Osteocyte (in vitro differentiated cells): ENCODE measurements around the gene ZNF638. TPM values are rescaled to one million over a fixed set of nuclear protein-coding genes. Genes with fewer than 3 reads are reported as not detected.

Experiments
- DNase-seq: peaks from one replicate; pipeline ENCODE4 v3.0.0; 2021; ENCODE audit warnings: mixed read lengths; ENCODE audit not compliant: unreplicated experiment; ENCODE audit errors: extremely low spot score
- H3K27ac Mint-ChIP-seq: one replicate; pipeline ENCODE4 v1.8.0; 2021; ENCODE audit warnings: mild to moderate bottlenecking, mixed read lengths; ENCODE audit not compliant: unreplicated experiment
- H3K27me3 Mint-ChIP-seq: one replicate; pipeline ENCODE4 v1.8.0; 2021; ENCODE audit warnings: mixed read lengths; ENCODE audit not compliant: unreplicated experiment
- H3K36me3 Mint-ChIP-seq: one replicate; pipeline ENCODE4 v1.8.0; 2021; ENCODE audit warnings: mixed read lengths; ENCODE audit not compliant: unreplicated experiment
- H3K4me1 Mint-ChIP-seq: one replicate; pipeline ENCODE4 v1.8.0; 2021; ENCODE audit warnings: mixed read lengths; ENCODE audit not compliant: unreplicated experiment
- H3K4me3 Mint-ChIP-seq: one replicate; pipeline ENCODE4 v1.8.0; 2021; ENCODE audit warnings: mild to moderate bottlenecking, moderate library complexity, mixed read lengths; ENCODE audit not compliant: unreplicated experiment
- H3K9me3 Mint-ChIP-seq: one replicate; pipeline ENCODE4 v1.8.0; 2021; ENCODE audit warnings: mixed read lengths; ENCODE audit not compliant: unreplicated experiment
- total RNA-seq: library from RNA; stranded (reverse); gene quantifications from 2 replicates; pipeline ENCODE4 v1.2.1, GENCODE V29; 2021
- TF ChIP-seq, protein P1 (sequence below): fragments of 200-600 bp; sonication (generic); IDR thresholded peaks from 2 replicates; pipeline ENCODE4 v1.5.0; 2021; ENCODE audit warnings: antibody characterized with exemption, mild to moderate bottlenecking, moderate library complexity

ZNF638 gene
- total RNA-seq, 1 donor from 2014 or later = 123 TPM

DNA sequence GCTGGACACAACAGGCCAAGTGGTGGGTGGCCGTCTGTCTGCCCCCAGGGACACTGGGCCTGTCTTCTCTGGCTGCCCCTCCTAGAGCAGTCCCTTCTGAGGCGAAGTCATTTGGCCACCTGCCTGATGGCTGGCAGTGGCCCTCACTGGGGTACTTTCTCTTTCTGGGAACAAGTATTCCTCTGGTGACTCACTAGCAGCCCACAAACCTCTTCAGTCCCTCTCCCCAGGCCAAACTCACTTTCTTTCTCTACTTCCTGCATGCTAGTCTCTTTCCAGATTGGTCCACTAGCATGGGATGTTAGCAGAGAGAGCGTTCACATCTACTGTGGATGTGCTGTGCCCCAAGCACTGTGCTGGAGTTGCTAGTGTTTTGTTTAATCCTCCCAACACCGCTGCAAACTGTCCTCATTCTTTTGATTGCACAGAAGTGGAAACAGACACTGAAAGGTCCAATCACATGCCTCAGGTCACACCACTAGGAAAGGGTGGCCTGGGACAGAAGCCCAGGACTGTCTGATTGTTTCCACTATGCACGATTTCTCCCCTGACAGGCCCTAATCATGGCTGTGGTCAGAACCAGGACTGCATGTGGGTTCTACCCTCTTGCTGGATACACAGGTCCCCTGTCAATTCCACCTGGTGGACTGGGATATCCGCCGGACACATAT, 127.0 kb downstream of the ZNF638 start:
- no peak for DNase-seq
- H3K4me1 Mint-ChIP-seq = peaks cover 72% of the 10 kb centered on the region
- H3K27ac Mint-ChIP-seq = peak overlapping the region; percentile 96
- no peak overlapping the region for H3K4me3 Mint-ChIP-seq
- TF ChIP-seq, protein P1, sequence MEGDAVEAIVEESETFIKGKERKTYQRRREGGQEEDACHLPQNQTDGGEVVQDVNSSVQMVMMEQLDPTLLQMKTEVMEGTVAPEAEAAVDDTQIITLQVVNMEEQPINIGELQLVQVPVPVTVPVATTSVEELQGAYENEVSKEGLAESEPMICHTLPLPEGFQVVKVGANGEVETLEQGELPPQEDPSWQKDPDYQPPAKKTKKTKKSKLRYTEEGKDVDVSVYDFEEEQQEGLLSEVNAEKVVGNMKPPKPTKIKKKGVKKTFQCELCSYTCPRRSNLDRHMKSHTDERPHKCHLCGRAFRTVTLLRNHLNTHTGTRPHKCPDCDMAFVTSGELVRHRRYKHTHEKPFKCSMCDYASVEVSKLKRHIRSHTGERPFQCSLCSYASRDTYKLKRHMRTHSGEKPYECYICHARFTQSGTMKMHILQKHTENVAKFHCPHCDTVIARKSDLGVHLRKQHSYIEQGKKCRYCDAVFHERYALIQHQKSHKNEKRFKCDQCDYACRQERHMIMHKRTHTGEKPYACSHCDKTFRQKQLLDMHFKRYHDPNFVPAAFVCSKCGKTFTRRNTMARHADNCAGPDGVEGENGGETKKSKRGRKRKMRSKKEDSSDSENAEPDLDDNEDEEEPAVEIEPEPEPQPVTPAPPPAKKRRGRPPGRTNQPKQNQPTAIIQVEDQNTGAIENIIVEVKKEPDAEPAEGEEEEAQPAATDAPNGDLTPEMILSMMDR = no peak
- no peaks in the 10 kb centered on the region for H3K9me3 Mint-ChIP-seq
- no peaks in the 10 kb centered on the region for H3K27me3 Mint-ChIP-seq
- H3K36me3 Mint-ChIP-seq = no peaks in the 10 kb centered on the region

DNA sequence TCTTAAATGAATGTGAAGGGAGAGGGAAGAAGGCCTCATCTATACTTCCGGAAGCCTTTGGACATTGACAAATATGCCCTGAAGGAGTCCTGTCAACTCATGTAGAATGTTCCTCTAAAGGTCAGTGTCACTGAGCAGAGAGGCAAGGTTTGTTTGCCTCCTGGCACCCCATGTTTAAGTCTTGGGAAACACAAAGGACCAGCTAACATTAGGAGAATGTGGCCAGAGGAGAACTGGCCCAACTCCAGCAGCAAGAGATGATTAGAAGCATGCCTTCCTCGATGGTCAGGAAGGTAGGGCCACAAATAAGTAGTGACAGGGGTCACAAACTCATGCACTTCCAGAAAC, 127.5 kb downstream of the ZNF638 start:
- Mint-ChIP-seq H3K36me3 (no peaks in the 10 kb centered on the region), H3K4me1 (peaks cover 72% of the 10 kb centered on the region), H3K27ac (peak overlapping the region; percentile 96), H3K9me3 (no peaks in the 10 kb centered on the region), H3K27me3 (no peaks in the 10 kb centered on the region), H3K4me3 (no peak overlapping the region)
- DNase-seq = no peak
- TF ChIP-seq, protein P1 = no peak

DNA sequence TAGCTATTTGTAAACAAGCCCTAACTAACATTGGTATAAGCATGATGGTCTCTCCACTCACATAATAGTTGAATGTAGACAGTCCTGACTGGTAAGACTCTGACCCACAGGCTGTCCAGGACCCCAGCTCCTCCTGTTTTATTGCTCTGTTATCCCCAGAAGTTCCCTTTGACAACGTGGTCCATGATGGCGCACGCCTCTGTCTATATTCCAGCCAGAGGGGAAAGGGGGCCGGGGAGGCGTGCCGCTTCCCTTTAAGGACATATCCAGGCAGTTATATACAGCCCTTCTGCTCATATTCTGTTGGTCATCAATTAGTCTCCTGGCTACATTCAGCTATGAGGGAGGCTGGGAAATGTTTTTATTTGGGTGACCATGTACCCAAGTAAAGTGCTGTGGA, 128.5 kb downstream of the ZNF638 start:
- Mint-ChIP-seq H3K36me3 (no peaks in the 10 kb centered on the region), H3K9me3 (no peaks in the 10 kb centered on the region), H3K27me3 (no peaks in the 10 kb centered on the region), H3K4me3 (no peak overlapping the region), H3K4me1 (peaks cover 62% of the 10 kb centered on the region), H3K27ac (peak overlapping the region; percentile 32)
- TF ChIP-seq, protein P1 = no peak
- no peak for DNase-seq

GRCh38 chr2:71460595-71461303, 129.2 kb downstream of the ZNF638 start:
- peaks cover 55% of the 10 kb centered on the region for H3K4me1 Mint-ChIP-seq
- H3K4me3 Mint-ChIP-seq = no peak overlapping the region
- no peaks in the 10 kb centered on the region for H3K9me3 Mint-ChIP-seq
- H3K27ac Mint-ChIP-seq = peak overlapping the region; percentile 32
- no peak for DNase-seq
- H3K36me3 Mint-ChIP-seq = no peaks in the 10 kb centered on the region
- TF ChIP-seq, protein P1 = peak; percentile 70
- no peaks in the 10 kb centered on the region for H3K27me3 Mint-ChIP-seq

DNA sequence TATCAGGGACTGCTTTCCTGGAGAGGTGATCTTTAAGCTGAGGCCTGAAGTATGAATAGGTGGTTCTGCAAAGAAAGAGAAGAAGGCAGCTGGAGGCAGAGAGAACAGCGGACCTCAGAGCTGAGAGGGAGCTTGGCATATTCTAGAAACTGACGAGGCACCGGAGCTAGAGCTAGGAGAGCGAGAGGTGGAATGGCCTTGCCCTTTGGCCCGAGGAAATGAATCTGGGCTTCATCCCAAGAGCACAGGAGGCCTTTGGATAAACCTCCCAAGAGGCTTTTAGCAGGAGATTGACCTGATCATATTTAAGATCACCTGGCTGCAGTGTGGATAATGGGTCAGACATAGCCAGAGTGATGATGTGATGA, 129.7 kb downstream of the ZNF638 start:
- peak; percentile 57 for DNase-seq
- no peaks in the 10 kb centered on the region for H3K9me3 Mint-ChIP-seq

More for the DNA sequence above, 129.7 kb downstream of the ZNF638 start:
- TF ChIP-seq, protein P1 = no peak
- Mint-ChIP-seq H3K36me3 (no peaks in the 10 kb centered on the region), H3K27ac (peak overlapping the region; percentile 32), H3K4me1 (peaks cover 50% of the 10 kb centered on the region), H3K4me3 (no peak overlapping the region), H3K27me3 (no peaks in the 10 kb centered on the region)
